HG03196 (cell line): ENCODE measurements around the gene ATP13A3.

Source experiments
- ATAC-seq: cut with Tn5 transposase; IDR thresholded peaks from one replicate; pipeline ENCODE4 v1.9.1; 2021; ENCODE audit not compliant: unreplicated experiment

The ATP13A3 gene

GRCh38 chr3:194396539-194396858 is 90.3 kb downstream of the ATP13A3 start:
- ATAC-seq, result no peak

- no peak for ATAC-seq
Observed at GRCh38 chr3:194395778-194396538, 90.8 kb downstream of the ATP13A3 start.

- no peak for ATAC-seq
Observed at GRCh38 chr3:194395212-194395611, 91.6 kb downstream of the ATP13A3 start.

- ATAC-seq, result no peak
Observed at GRCh38 chr3:194392576-194392975, 94.2 kb downstream of the ATP13A3 start.

GRCh38 chr3:194390835-194391234 is 96.0 kb downstream of the ATP13A3 start:
- no peak for ATAC-seq

- ATAC-seq, result no peak
Observed at GRCh38 chr3:194389269-194389668, 97.5 kb downstream of the ATP13A3 start.

- no peak for ATAC-seq
Observed at GRCh38 chr3:194387926-194388418, 98.8 kb downstream of the ATP13A3 start.

- no peak for ATAC-seq
Observed at GRCh38 chr3:194387276-194387675, 99.5 kb downstream of the ATP13A3 start.

- ATAC-seq, result no peak
Observed at GRCh38 chr3:194386648-194387047, 100.2 kb downstream of the ATP13A3 start.

GRCh38 chr3:194386066-194386465 is 100.7 kb downstream of the ATP13A3 start:
- ATAC-seq, result no peak

- no peak for ATAC-seq
Observed at GRCh38 chr3:194384569-194385001, 102.2 kb downstream of the ATP13A3 start.

- ATAC-seq, result no peak
Observed at GRCh38 chr3:194384156-194384555, 102.6 kb downstream of the ATP13A3 start.

- ATAC-seq, result no peak
Observed at GRCh38 chr3:194383276-194383940, 103.4 kb downstream of the ATP13A3 start.

GRCh38 chr3:194382892-194383223 is 103.9 kb downstream of the ATP13A3 start:
- no peak for ATAC-seq

GRCh38 chr3:194382196-194382891 is 104.5 kb downstream of the ATP13A3 start:
- no peak for ATAC-seq

- no peak for ATAC-seq
Observed at GRCh38 chr3:194381460-194381875, 105.3 kb downstream of the ATP13A3 start.

- ATAC-seq, result no peak
Observed at GRCh38 chr3:194380326-194380725, 106.5 kb downstream of the ATP13A3 start.

- ATAC-seq, result no peak
Observed at GRCh38 chr3:194379651-194380050, 107.2 kb downstream of the ATP13A3 start.

GRCh38 chr3:194379231-194379630 is 107.6 kb downstream of the ATP13A3 start:
- no peak for ATAC-seq

- ATAC-seq, result no peak
Observed at GRCh38 chr3:194377708-194378107, 109.1 kb downstream of the ATP13A3 start.

- ATAC-seq, result no peak
Observed at GRCh38 chr3:194376241-194376560, 110.6 kb downstream of the ATP13A3 start.
